GM18511 (cell line): ENCODE measurements around the gene PSMD12.
A peak's percentile ranks its signal among the peaks of the same experiment; 100 is the strongest.
"Not testable (repeated sequence)": the region's sequence is repeated elsewhere in the genome, so short reads cannot be mapped to it uniquely, and the experiment has no call there.

ENCODE experiments used
- ATAC-seq: cut with Tn5 transposase; IDR thresholded peaks from one replicate; pipeline ENCODE4 v1.9.1; 2021; ENCODE audit warnings: mild to moderate bottlenecking, moderate library complexity; ENCODE audit not compliant: unreplicated experiment

The PSMD12 gene

GRCh38 chr17:67366193-67367157 lies at the start of gene PSMD12:
TSS of gene PSMD12 (minus strand) at chr17:67366577. CDS start at chr17:67366519, 58 bp downstream.
- ATAC-seq = peak; percentile 90

DNA sequence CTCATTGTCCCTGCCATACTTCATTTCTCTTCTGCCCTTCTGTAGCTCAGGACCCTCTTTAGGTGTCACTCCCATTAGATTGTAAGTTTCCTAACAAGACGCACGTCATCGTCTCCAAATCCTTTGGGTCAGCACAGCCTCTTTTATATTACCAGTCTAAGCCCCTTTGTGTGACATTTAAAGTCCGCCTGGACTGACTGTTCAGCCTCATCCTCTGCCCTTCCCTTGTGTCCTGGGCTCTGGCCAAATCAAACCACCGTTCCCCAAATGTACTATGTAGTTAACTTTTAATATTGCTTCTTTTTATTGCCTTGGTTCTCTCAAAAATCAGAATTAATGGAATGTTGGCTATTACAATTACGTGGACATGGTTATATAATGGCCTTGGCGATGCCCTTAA lies 48.9 kb upstream of the PSMD12 start:
- no peak for ATAC-seq

- ATAC-seq = no peak
Observed at GRCh38 chr17:67414559-67414958, 48.2 kb upstream of the PSMD12 start.

DNA sequence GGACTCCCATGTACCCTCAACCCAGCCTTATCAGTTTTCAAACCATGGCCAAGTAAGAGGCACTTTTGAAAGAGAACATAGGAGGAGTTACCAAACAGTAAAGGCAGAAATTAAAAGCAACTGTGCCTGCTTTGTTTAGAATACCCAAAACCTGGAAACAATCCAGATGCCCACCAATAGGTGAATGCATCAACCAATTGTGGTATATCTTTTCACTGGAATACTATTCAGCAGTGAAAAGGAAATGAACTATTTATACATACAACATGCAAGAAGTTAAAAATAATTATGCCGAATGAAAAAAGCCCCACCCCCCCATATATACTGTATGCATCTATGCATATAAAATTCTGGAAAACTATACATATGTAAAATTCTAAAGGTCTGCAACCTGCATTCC lies 47.8 kb upstream of the PSMD12 start:
- ATAC-seq = no peak

DNA sequence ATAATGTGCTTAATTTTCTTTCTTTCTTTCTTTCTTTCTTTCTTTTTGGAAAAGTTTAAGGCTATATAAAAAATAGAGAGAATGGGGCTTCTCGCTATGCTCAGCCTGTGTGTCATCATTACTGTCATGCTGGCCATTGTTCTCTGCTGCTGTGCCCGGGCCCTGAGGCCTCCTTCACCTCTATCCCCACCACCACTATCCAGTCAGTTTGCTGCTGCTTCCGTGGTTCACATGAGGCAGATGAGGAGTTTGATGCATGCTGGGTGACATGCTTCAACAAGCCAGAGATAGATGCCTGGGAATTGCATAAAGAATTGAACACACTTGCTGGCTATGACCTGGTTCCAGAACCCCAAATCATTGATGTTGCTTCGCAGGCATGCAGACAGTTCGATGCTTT lies 47.0 kb upstream of the PSMD12 start:
- no peak for ATAC-seq

DNA sequence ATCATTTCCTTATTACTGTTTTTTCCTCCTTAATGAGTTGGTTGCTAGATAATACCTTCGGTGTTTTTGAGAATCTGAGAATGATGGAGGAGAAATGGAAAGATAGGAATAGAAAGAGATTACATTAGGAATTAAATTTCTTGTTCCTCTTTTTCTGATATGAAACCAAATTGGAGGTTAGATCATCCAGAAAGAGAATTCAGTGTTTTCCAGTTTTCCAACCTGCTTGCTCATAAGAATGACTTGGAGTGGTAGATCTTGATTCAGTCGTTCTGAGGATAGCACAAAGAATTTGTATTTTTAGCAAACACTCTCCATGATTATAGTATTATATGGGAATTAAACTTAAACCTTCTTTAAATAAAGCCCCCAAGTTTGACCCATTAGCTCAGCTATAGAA lies 46.6 kb upstream of the PSMD12 start:
- no peak for ATAC-seq

DNA sequence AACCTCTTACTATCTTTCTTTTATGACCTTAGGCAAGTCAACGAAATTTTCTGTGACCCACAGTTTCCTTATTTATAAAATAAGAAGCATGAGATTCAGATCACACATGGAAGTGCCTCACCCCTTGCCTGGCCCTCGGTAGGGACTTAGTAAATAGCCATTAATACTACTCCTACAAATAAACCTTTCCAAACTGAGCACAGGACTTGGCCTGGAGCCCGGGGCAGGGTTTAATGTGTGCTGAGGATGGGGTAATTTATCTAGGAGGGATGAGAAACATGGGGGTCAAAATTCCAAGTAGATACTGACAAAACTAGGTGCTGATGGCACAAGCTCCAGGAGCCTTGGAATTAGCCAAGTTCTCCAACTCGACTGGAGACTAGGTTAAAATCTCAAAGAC lies 45.7 kb upstream of the PSMD12 start:
- no peak for ATAC-seq

DNA sequence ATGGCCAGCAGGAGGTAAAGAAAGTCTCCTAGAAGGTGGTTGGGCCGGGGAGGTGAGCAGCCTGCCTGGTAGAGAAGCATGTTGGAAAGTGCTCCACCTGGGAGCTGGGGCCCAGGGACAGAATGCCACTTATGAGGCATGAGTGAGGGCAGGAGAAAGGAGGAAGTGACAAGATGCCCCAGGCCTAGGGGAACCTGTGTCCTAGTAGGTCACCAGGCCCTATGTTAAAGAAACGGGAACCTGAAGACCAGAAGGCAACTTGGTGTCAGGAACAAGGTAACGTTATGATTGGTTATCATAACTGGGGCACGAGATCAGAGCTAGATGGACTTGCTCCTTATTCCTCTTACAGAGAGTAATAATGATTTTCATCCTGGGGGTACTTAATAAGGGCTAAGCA lies 45.0 kb upstream of the PSMD12 start:
- ATAC-seq = no peak

- not testable (repeated sequence) for ATAC-seq
Observed at GRCh38 chr17:67408455-67408830, 42.1 kb upstream of the PSMD12 start.

DNA sequence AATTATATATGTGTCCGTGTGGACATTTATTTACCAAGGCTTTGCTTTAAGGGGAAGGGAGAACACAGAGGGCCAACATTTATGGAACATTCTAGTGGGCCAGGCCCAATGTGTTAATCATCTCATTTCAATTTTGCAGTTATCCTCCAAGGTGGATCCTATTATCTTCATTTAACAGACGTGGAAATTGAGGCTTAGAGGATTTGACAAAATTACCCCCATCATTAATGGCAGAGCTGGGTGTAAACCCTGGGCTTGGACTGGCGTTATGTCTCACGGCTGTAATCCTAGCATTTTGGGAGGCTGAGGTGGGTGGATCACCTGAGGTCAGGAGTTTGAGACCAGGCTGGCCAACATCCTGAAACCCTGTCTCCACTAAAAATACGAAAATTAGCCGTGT lies 37.1 kb upstream of the PSMD12 start:
- no peak for ATAC-seq

GRCh38 chr17:67403065-67403464 lies 36.7 kb upstream of the PSMD12 start:
- no peak for ATAC-seq

GRCh38 chr17:67401598-67402504 lies 35.5 kb upstream of the PSMD12 start:
- no peak for ATAC-seq

- ATAC-seq = no peak
Observed at GRCh38 chr17:67401106-67401505, 34.7 kb upstream of the PSMD12 start.

DNA sequence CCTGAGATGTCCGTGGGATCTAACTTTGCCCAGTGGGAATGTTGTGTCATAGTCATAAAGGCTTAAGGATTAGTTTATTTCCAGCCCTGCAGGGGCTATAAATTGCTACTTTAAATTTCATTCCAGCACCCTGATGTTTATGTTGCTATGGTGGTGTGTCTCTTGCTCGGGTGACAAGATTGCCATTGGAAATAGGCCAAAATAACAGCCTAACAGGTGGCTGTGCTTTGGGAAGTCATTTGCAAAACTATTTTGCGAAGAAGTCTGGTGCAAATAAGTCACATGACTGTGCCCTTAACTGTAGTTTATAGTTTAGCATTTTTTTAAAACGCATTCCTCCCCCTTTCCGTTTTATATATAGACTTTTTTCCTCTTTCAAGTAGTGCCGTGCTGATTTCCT lies 33.8 kb upstream of the PSMD12 start:
- no peak for ATAC-seq

DNA sequence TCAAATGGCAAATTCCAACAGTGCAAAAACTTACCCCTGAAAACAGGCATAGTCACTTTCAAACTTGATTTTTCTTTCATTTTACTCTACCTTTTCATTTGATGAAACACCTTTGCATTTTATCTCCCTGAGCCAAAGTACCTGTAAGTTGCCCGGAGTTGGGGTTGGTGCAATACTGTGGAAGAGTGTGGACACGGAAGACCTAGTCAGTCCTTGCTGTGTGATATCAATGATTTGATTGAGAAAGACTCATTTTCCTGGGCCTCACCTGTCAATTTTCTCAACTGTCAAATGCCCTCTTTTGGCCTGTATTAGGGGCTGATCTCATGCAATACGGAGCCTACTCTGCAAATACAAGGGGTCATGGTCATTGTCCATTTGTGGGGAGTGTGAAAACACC lies 33.3 kb upstream of the PSMD12 start:
- ATAC-seq = no peak

DNA sequence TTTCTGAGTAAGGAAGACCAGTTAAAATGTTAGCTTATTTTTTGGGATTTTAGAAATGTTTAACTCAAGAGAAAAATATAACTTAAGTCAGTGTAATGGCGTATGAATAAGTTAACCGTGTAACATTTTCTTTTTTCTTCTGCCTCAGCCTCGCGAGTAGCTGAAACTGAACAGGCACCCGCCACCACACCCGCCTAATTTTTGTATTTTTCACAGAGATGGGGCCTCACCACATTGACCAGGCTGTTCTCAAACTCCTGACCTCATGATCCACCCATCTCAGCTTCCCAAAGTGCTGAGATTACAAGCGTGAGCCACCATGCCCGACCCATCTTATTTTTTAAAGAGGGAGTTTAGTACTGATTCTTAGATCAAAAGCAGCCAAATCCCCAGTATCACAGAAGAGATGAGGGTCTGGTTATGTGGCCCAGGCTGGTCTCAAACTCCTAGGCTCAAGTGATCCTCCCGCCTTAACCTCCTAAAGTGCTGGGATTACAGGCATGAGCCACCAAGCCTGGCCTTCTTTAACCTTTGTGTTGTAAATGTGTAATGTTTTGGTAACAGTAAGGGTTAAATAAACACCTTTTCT lies 27.5 kb upstream of the PSMD12 start:
- no peak for ATAC-seq

DNA sequence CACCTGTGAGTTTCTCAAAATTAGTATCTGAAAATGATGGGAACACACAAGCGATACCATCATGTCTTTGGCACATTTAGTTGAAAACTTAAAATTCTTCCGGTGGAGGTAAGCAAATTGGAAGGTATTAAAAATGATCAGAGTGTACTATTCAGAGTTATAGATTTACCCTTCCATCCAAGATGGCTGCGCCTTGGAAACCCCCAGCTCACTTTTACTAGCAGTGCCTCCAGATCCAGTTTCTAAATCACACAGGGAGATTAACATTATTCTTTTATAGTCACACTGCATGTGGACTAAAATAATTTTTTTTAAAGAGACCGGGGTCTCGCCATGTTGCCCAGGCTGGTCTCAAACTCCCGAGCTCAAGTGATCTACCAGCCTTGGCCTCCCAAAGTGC lies 25.7 kb upstream of the PSMD12 start:
- no peak for ATAC-seq

- ATAC-seq = peak; percentile 97
Observed at GRCh38 chr17:67390646-67391361, 24.4 kb upstream of the PSMD12 start.

DNA sequence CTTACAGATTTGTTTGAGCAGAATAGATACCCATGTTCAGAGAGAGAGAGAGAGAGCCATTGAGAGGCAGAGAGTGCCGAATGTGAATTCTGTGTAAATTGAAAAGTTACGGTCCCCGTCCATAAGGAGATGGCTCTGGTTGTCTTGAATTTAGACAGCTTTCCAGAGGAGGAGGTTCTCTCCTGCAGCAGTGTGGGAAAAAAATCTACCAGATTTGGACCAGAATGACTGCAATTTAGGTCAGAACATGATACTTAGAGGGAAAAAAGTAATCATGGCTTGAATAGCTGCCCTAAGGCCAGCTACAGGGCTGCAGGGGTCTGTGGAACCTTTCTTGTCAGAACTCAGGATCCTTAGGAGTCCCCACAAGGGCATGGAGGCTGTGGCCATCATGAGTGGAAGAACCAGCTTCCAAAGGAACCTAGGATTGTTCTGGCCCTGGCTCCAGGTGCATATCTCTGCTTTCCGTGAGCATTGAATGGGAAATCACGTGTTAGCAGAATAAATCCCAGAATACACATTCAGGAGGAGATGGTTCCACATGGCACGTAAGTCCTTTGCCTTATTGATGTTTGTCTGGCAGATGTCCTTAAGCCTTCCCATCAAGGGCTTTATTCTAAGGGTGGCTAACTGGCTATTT lies 23.7 kb upstream of the PSMD12 start:
- ATAC-seq = no peak

DNA sequence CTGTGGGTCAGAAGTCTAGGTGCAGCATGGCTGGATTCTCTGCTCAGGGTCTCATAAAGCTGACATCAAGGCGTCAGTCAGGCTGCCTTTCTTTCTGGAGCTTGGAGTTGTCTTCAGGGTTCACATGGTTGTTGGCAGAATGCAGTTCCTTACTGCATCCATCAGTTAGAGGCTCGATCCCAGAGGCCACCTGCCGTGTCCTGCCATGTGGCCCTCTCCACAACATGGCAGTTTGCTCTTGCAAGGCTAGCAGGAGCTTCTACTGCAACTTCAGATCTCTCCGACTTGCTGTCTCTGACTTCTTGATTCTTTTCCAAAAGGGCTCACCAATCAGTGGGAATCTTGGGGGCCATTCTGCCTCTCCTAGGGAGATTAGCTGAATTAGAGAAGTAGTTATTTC lies 22.6 kb upstream of the PSMD12 start:
- no peak for ATAC-seq
